CMK (cell line): Measurements from ENCODE around the gene RPL10A.
A peak's percentile ranks its signal among the peaks of the same experiment; 100 is the strongest.
"Not testable (repeated sequence)": the region's sequence is repeated elsewhere in the genome, so short reads cannot be mapped to it uniquely, and the experiment has no call there.

Experiments
- DNase-seq: peaks from one replicate; pipeline ENCODE4 v3.0.0-alpha.2; 2010; ENCODE audit warnings: low read depth

The RPL10A gene

GRCh38 chr6:35468181-35468979, at the start of gene RPL10A:
TSS of gene RPL10A (plus strand) at chr6:35468401. CDS start at chr6:35468435, 34 bp downstream.
- peak; percentile 98 for DNase-seq

- peak; percentile 29 for DNase-seq
Observed at GRCh38 chr6:35419417-35419816, 48.8 kb upstream of the RPL10A start.

GRCh38 chr6:35419961-35420360, 48.2 kb upstream of the RPL10A start:
- DNase-seq = no peak

- no peak for DNase-seq
Observed at GRCh38 chr6:35425284-35425683, 42.9 kb upstream of the RPL10A start.

GRCh38 chr6:35426074-35426473, 42.1 kb upstream of the RPL10A start:
- DNase-seq = no peak

GRCh38 chr6:35427435-35427834, 40.8 kb upstream of the RPL10A start:
- DNase-seq = no peak

- DNase-seq = no peak
Observed at GRCh38 chr6:35427851-35428321, 40.3 kb upstream of the RPL10A start.

GRCh38 chr6:35428421-35429149, 39.6 kb upstream of the RPL10A start:
- no peak for DNase-seq

- DNase-seq = no peak
Observed at GRCh38 chr6:35429463-35429862, 38.7 kb upstream of the RPL10A start.

- DNase-seq = no peak
Observed at GRCh38 chr6:35432291-35432690, 35.9 kb upstream of the RPL10A start.

GRCh38 chr6:35432702-35433101, 35.5 kb upstream of the RPL10A start:
- DNase-seq = not testable (repeated sequence)

- no peak for DNase-seq
Observed at GRCh38 chr6:35435074-35435837, 32.9 kb upstream of the RPL10A start.

GRCh38 chr6:35436071-35436857, 31.9 kb upstream of the RPL10A start:
- no peak for DNase-seq

GRCh38 chr6:35438378-35439065, 29.7 kb upstream of the RPL10A start:
- DNase-seq = not testable (repeated sequence)

GRCh38 chr6:35439308-35439707, 28.9 kb upstream of the RPL10A start:
- no peak for DNase-seq

- no peak for DNase-seq
Observed at GRCh38 chr6:35441205-35441604, 27.0 kb upstream of the RPL10A start.

GRCh38 chr6:35441642-35442041, 26.6 kb upstream of the RPL10A start:
- DNase-seq = no peak

- no peak for DNase-seq
Observed at GRCh38 chr6:35442693-35443092, 25.5 kb upstream of the RPL10A start.

- no peak for DNase-seq
Observed at GRCh38 chr6:35443341-35444030, 24.7 kb upstream of the RPL10A start.

GRCh38 chr6:35445691-35446090, 22.5 kb upstream of the RPL10A start:
- DNase-seq = no peak
